Measurements from ENCODE around the gene MCCD1.
"Not testable (repeated sequence)": the region's sequence is repeated elsewhere in the genome, so short reads cannot be mapped to it uniquely, and the experiment has no call there.

Gene MCCD1

GRCh38 chr6:31543639-31544038 is 14.9 kb downstream of the MCCD1 start:
- DNase-seq (ENCODE audit: low read depth): no peak

DNA sequence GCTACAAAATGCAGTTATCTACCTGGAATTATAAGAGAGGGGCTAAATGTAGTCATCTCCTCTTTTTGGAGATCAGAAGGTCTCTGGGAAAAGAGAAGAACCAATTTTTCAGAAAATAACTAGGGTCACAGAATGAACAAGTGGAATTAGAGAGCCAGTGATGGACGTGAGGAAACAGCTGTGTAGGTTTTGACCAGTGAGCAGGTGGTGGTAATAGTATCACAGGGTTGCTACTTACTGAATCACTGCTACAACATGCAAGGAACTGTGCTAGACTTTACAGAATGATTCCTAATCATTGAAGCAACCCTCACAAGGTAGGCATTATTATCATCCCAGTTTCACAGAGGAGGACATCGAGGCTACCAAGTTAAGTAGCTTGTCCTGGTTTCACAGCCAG is 15.9 kb downstream of the MCCD1 start:
- no peak for DNase-seq (ENCODE audit: low read depth)

DNA sequence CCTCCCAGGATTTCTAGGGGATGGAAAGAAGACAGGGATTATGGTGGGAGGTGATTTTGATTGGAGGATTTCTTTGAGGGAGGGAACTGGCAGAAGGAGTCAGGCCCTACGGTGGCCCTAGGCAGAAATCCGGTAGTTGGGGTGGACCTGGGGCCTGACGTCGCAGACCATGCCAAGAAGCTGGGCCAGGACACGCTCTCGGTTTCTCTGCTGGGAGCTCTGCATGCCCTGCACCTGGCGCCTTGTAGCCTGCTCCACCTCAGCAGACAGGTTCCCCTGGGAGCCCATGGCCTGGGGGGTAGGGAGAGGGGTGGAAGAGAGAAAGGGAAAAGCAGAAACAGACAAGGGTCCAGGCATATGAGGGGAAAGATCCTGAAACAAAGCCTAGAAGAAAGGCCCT is 16.5 kb downstream of the MCCD1 start:
- no peak for DNase-seq (ENCODE audit: low read depth)

- DNase-seq (ENCODE audit: low read depth): peak; percentile 95
These were observed 17.7 kb downstream of the MCCD1 start, which contains the start of gene ATP6V1G2 for GRCh38 chr6:31546339-31546957. Gene ATP6V1G2 (minus strand): TSS chr6:31546608. CDS start chr6:31546559, 49 bp downstream.

DNA sequence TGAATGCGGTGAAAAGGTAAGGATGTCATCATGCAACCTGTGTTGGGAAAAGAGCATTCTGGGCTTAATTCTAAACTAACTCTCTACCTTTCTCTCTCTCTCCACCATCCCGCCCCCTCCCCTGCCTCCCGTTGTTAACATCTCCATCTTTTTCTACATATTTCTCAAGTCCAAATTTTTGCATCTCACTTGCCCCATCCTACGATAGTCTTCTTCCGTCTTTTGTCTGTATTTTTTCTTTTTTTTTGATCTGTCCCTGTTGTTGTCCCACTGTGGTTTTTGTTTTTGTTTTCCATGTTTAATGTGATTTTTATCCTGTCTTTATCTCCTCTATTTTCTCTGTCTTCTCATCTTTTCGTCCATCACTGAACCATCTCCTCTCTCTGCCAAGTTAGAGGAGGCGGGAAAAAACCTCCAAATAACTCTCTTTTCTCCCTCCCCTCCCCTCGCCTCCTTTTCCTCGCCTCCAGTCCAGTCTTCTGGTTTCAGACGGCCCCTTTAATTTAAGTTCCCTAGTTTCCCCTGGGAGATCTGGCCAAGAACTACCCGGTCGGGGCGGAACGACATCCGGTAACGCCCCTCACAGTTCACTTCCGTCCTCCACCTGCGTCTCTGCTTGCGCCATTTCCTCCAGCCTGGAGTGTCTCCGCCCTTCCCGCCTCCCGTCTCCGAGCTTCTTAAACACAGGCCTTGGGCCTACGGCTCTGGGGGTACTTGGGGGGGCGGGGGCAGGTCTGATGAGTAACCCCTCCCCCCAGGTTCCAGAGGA is 18.4 kb downstream of the MCCD1 start, which contains the start of gene NFKBIL1:
NFKBIL1 (plus strand) TSS at position 651 of the 769 bp plus-strand sequence; CDS start at position 738, 87 bp downstream.
- DNase-seq (ENCODE audit: low read depth): peak; percentile 98

DNA sequence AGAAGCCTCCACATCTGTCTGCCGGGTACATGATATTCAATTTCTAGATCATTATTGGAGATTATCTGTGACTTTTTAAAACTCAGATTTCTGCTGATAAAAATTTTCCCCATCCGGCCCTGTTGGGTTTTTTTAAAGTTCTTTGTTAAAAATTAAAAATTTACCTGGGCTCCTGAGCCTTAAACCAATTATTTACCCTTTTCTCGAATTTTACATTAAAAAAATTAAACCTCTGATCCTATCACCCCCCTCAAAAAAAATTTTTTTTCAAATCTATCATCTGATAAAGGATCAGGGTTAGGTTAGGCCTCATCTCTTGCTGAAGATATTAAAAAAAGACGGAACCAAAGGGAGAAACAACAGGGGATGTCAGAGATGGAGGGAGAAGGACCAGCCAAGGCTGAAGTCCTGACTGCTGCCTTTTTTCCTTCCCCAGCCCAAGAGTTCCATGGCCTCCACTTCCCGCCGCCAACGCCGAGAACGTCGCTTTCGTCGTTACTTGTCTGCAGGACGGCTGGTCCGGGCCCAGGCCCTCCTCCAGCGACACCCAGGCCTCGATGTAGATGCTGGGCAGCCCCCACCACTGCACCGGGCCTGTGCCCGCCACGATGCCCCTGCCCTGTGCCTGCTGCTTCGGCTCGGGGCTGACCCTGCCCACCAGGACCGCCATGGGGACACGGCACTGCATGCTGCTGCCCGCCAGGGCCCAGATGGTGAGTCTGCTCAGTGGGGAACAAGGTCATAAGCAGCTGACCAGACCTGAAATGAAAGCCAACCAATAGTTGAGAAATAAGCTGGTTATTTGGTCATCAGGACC is 19.2 kb downstream of the MCCD1 start:
- DNase-seq (ENCODE audit: low read depth): no peak

DNA sequence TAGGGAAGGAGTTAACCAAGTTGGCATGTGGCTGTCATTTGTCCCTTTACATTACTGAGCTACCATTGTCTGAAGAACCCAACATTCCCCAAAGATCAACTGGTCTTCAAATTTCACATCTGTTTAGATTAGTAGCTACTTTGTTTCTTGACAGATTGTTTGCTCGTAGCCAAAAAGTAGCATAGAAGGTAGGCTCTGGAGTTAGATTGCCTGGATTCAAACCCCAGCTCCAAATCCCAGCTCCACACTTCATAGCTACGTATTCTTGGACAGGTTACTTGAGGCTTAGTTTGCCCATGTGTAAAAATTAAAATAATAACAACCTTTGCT is 19.7 kb downstream of the MCCD1 start:
- DNase-seq (ENCODE audit: low read depth): no peak

DNA sequence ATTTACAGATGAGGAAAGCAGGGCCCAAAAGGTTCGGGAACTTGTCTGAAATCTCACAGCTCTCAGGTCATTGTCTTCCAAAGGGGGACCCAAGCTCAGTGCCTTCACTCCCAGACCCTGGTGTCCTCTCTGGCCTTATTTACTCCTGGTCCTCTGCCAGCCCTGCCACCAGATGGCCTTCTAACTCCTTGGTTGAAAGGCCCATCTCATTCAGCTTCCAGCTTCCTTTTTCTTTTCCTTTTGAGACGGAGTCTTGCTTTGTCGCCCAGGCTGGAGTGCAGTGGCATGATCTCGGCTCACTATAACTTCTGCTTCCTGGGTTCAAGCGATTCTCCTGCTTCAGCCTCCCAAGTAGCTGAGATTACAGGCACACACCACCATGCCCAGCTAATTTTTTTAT is 22.6 kb downstream of the MCCD1 start:
- not testable (repeated sequence) for DNase-seq (ENCODE audit: low read depth)

DNA sequence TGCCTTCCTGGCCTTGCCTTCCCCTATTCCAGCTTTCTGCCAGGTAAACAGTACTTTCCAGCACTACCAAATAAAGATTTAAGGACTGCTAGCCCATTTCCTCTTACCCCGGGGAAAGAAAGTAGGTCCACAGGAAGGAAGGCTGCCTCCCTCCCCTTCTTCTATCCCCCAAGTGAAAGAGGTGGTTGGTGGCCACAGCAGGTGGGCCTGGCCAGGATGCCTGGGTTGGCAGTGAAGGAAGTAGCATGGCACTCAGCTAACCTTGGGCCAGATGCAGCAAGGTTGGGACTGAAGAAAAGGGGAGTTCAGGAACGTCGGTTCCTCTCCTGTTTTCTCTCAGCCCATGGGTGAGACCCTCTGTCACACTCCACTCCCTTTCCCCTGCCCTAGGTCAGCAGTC is 27.5 kb downstream of the MCCD1 start:
- no peak for DNase-seq (ENCODE audit: low read depth)

DNA sequence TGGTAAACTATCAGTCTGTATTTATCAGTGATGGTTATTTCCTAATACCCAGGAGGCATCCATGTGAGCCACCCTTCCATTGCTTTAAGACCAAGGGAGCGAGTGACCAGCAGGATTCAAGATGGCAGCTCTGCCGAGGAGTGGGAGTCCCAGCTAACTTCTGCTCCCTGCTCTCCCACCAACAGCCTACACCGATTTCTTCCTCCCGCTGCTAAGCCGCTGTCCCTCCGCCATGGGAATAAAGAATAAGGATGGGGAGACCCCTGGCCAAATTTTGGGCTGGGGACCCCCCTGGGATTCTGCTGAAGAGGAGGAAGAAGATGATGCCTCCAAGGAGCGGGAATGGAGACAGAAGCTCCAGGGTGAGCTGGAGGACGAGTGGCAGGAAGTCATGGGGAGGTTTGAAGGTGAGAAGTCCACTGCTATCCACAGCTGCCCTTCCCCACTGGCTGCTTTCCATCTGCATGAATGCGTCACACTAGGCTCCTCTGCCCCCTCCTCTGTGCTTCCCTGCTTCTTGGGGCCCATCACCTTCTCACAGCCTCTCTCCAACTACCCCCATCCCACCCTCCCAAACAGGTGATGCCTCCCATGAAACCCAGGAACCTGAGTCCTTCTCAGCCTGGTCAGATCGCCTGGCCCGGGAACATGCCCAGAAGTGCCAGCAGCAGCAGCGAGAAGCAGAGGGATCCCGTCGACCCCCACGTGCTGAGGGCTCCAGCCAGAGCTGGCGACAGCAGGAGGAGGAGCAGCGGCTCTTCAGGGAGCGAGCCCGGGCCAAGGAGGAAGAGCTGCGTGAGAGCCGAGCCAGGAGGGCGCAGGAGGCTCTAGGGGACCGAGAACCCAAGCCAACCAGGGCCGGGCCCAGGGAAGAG is 28.9 kb downstream of the MCCD1 start:
- DNase-seq (ENCODE audit: low read depth): no peak

DNA sequence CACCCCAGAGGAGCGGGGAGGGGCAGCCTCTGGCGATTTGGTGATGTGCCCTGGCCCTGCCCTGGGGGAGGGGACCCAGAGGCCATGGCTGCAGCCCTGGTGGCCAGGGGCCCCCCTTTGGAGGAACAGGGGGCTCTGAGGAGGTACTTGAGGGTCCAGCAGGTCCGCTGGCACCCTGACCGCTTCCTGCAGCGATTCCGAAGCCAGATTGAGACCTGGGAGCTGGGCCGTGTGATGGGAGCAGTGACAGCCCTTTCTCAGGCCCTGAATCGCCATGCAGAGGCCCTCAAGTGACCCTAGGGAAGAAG is 29.5 kb downstream of the MCCD1 start:
- DNase-seq (ENCODE audit: low read depth): no peak

GRCh38 chr6:31558631-31559500 is 30.1 kb downstream of the MCCD1 start:
- no peak for DNase-seq (ENCODE audit: low read depth)

GRCh38 chr6:31559606-31559957 is 30.8 kb downstream of the MCCD1 start:
- DNase-seq (ENCODE audit: low read depth): no peak

- DNase-seq (ENCODE audit: low read depth): no peak
These were observed 31.4 kb downstream of the MCCD1 start for GRCh38 chr6:31559958-31560696.

DNA sequence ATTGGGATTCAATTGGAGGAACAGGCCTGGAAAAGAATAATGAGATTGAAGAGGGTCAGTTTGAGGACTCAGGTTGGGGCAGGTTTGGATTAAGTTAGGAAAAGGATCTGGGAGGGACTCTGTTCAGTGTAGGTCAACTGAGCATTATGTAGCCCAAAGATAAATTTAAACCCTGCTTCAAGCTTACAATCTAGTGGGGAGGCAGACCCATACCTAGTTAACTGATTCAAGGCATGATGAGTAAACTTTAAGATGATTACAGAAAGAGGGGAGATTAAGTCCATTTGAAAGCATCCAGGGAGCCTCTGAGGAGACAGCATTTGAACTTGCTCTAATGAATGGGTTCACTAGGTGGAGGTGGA is 31.9 kb downstream of the MCCD1 start:
- no peak for DNase-seq (ENCODE audit: low read depth)

DNA sequence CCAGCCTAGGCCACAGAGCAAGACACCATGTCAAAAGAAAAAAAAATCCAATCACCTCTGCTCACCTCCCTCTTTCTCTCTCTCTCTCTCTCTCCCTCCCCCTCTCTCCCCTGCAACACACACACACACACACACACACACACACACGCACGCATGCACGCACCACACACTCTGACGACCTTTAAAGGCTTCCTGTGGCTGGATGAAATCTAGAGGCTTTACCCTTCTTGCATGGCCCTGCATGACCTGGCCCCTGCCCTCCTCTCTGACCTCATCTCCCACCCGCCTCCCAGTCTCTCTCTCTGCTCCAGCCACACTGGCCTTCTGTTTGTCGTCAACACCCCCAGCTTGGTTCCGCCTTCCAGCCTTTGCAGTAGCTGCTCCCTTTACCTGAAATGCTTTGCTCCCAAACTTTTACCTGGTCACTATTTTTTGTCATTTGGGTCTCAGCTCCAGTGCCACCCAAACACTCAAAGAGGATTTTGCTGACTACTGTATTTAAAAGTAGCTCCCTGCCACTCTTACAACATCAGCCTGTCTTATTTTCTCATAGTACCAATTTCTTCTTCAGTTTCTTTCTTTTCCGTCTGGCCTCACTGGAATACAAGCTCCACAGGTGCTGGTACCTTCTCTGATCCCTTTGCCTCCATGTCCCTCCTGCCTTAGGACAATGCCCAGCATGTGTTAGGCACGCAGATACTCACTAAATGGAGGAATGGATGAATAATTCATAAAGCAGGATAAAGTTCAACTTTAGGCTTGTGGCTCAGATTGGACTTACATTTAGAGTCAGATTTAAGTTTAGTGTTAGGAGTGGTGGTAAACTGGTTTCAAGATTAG is 39.0 kb downstream of the MCCD1 start:
- no peak for DNase-seq (ENCODE audit: low read depth)

DNA sequence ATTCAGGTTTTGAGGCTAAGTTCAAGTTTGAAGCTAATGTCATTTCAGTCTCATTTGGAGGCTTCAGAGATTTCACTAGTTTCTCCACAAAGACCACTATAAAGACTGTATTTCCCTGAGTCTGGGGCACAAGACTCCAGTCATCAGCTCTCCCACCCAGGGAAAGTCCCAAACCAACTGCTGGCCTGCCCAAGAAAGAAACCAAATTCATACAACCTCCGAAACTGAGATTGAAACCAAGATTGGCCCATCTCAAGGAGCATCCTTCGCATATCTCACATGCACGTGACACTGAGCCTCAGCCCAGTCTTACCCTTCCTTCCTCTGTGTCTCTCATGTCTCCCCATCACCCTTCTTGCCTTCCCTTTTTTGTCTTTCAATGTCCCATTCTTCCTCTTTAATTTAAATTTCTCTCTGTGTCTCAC is 39.8 kb downstream of the MCCD1 start:
- DNase-seq (ENCODE audit: low read depth): no peak

GRCh38 chr6:31569861-31570536 is 41.2 kb downstream of the MCCD1 start:
- no peak for DNase-seq (ENCODE audit: low read depth)
